ENCODE data around the gene ACE.
A peak's percentile ranks its signal among the peaks of the same experiment; 100 is the strongest.
"Not testable (repeated sequence)": the region's sequence is repeated elsewhere in the genome, so short reads cannot be mapped to it uniquely, and the experiment has no call there.

ACE gene

DNA sequence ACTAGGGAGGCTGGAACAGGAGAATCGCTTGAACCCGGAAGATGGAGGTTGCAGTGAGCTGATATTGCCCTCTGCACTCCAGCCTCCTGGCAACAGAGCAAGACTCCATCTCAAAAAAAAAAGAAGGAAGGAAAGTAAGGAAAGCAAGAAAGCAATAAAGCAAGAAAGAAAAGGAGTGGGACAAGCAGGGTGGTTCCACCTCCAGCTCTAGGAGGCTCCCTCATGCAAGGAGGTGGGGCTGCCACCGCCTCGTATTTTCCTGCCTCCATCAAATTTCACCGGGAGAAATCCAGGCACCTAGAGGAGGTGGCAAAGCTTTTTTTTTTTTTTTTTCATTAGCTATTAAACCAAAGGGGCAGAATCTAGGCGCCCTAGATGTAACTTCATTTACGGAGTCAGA, 31.8 kb upstream of the ACE start:
- DNase-seq, result no peak

- no peak for DNase-seq
Measured at GRCh38 chr17:63445571-63445953, 31.3 kb upstream of the ACE start.

GRCh38 chr17:63445954-63446752, 30.7 kb upstream of the ACE start, which contains the start of gene CYB561:
CYB561 (minus strand) TSS chr17:63446306; CDS start chr17:63437547, 8,759 bp downstream.
- DNase-seq, result no peak

GRCh38 chr17:63446753-63447470, 29.9 kb upstream of the ACE start:
- no peak for DNase-seq

GRCh38 chr17:63447471-63448009, 29.3 kb upstream of the ACE start:
- DNase-seq, result no peak

GRCh38 chr17:63448655-63449054, 28.2 kb upstream of the ACE start:
- no peak for DNase-seq

GRCh38 chr17:63450551-63450950, 26.3 kb upstream of the ACE start:
- no peak for DNase-seq

DNA sequence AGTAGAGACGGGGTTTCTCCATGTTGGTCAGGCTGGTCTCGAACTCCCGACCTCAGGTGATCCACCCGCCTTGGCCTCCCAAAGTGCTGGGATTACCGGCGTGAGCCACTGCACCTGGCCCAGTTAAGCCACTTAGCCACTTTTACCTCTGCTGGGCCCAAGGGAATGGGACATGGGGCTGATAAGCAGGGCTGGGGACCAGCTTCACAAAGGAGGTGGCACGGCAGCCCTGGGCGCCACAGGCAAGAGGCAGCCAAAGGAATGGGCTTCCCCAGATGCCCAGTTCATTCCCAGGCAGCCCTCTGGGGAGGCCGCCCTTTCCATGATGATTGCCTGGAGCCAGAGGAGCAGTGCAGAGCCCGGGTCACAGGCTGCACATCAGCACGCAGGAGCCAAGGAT, 25.7 kb upstream of the ACE start:
- no peak for DNase-seq

DNA sequence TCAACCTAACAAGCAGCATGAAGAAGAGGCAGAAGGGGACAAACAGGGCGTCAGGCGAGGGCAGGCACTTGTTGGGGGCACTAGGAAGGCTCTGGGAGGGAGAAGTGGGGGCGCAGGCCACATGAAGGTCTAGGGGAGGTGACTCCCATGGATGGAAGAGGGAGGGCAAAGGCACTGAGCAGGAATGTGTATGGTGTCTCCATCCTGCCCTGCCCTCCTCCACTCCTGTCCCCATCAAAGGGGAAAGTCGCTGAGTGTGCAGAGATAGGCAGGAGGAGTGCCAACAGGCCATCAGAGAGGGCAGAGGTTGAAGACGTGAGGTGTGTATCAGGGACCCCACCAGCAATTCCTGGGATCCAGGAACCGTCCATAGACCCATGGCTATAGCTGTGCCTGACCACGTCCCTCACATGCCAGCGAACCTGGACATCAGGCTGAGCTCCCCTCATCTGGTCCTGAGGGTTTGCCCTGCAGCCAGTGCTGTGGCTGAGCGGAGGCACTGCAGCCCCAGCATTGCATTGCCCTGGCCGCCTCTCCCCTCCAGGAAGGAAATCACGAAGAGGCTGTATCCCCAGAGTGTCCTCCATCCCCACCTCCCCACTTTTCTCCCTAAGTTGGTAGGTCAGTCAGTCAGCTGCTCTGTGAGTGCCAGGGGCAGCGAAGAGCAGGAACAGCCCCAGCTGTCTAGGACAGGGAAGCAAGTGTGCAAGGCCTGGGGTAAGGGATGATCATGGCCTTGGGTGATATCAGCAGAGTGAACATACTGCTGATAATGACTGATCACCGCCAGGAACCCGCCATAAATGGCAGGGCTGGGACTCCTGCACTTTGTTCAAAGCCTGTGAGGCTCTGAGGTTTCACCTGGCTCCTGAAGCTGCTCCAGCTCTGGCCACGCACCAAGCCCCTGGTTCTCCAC, 24.6 kb upstream of the ACE start:
- DNase-seq, result no peak

GRCh38 chr17:63452962-63453551, 23.8 kb upstream of the ACE start:
- DNase-seq, result no peak

- not testable (repeated sequence) for DNase-seq
Measured at GRCh38 chr17:63454357-63454756, 22.5 kb upstream of the ACE start.

GRCh38 chr17:63454915-63455314, 21.9 kb upstream of the ACE start:
- no peak for DNase-seq

DNA sequence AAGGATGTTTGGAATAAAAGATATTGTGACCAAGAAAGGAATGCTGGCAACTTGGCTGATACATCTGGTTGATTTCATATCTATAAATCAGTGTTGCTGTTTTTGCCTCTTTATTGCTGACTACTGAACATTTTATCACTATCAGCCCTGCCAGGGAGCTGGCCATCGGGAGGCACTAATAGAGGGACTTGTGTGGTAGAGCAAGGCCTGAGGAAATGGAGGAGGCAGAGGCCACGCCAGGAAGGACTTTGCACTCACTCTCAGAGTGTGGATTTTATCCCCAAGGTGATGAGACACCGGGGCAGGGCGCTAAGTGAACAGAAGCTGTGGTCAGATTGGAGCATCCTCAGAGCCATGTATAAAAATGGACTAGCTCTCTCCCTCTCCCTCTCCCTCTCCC, 21.4 kb upstream of the ACE start:
- DNase-seq, result no peak

GRCh38 chr17:63458478-63458877, 18.4 kb upstream of the ACE start:
- DNase-seq, result no peak

- no peak for DNase-seq
Measured at GRCh38 chr17:63460018-63460417, 16.8 kb upstream of the ACE start.

DNA sequence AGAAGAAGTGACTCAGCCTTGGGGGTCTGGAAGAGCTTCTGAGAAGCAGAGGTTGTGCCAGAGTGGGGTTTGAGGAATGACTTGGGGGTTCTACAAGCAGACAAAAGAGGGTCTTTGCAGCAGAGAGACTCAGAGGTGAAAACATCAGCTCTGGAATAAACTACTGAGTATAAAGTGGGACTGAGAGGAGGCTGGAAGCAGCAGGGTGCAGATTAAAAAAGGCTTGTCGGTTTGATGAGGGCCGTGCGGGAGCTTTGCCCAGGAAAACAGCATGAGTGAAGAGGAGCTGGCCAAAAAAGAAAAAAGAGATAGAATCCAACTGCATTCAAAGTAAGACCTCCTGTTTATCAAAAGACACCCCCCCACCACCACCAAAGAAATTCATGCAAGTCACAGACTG, 13.1 kb upstream of the ACE start:
- DNase-seq, result peak; percentile 6

- no peak for DNase-seq
Measured at GRCh38 chr17:63464691-63465236, 12.1 kb upstream of the ACE start.

DNA sequence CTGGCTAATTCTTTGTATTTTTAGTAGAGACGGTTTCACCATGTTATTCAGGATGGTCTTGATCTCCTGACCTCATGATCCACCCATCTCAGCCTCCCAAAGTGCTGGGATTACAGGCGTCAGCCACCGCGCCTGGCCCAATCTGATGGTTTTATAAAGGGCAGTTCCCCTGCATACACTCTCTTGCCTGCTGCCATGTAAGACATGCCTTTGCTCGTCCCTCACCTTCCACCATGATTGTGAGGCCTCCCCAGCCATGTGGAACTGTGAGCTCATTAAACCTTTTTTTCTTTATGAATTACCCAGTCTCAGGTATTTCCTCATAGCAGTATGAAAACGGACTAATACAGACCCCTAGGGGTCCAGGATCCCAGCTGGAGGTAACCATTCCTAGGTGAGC, 8.8 kb upstream of the ACE start:
- DNase-seq, result not testable (repeated sequence)

GRCh38 chr17:63474174-63474573, 2.7 kb upstream of the ACE start:
- no peak for DNase-seq

- no peak for DNase-seq
Measured at GRCh38 chr17:63474586-63475460, 2.0 kb upstream of the ACE start.

Measured in NCI-H446 treated with DMSO at 0.1 percent for 48 hours (cell line).